Spleen (tissue), 11 donors: Measurements from ENCODE around the gene AAK1. TPM values are rescaled to one million over a fixed set of nuclear protein-coding genes. Genes with fewer than 3 reads are reported as not detected.
A peak's percentile ranks its signal among the peaks of the same experiment; 100 is the strongest.

Source experiments
- DNase-seq: peaks from one replicate; pipeline ENCODE4 v3.0.0-alpha.2; 2020
- H3K27ac ChIP-seq, 8 donors: fragments of 200-600 bp; sonication (generic) in 7 of 8; 1 replicate in 4 of 8; 2 replicates in 4 of 8; pipeline versions ENCODE4 v1.5.0 to v1.8.0; 2016 to 2021; ENCODE audit warnings: inconsistent platforms in 4 of 8, mild to moderate bottlenecking in 4 of 8, moderate library complexity in 1 of 8
- H3K27me3 ChIP-seq, 7 donors: fragments of 200-600 bp; sonication (generic) in 6 of 7; replicated peaks in 1 of 7; 1 replicate in 4 of 7; 2 replicates in 3 of 7; pipeline versions ENCODE4 v1.5.0 to v1.8.0; 2016 to 2021; ENCODE audit warnings: inconsistent platforms in 3 of 7, mild to moderate bottlenecking in 1 of 7
- H3K36me3 ChIP-seq, 6 donors: fragments of 200-600 bp; sonication (generic) in 5 of 6; 1 replicate in 4 of 6; 2 replicates in 2 of 6; pipeline versions ENCODE4 v1.5.0 to v1.8.0; 2016 to 2021; ENCODE audit warnings: inconsistent platforms in 2 of 6
- H3K4me1 ChIP-seq, 6 donors: fragments of 200-600 bp; sonication (generic) in 5 of 6; 1 replicate in 3 of 6; 2 replicates in 3 of 6; pipeline versions ENCODE4 v1.5.0 to v1.8.0; 2016 to 2021; ENCODE audit warnings: inconsistent platforms in 3 of 6
- H3K4me3 ChIP-seq, 8 donors: fragments of 200-600 bp; sonication (generic) in 7 of 8; 1 replicate in 4 of 8; 2 replicates in 4 of 8; pipeline versions ENCODE4 v1.5.0 to v1.8.0; 2016 to 2021; ENCODE audit warnings: inconsistent platforms in 4 of 8, mild to moderate bottlenecking in 4 of 8, moderate library complexity in 2 of 8
- H3K9me3 ChIP-seq, 8 donors: fragments of 200-600 bp; sonication (generic) in 7 of 8; 1 replicate in 4 of 8; 2 replicates in 4 of 8; pipeline versions ENCODE4 v1.5.0 to v1.8.0; 2016 to 2021; ENCODE audit warnings: inconsistent platforms in 4 of 8
- POLR2A ChIP-seq, 3 donors: fragments of 450-650 bp; IDR thresholded peaks; one replicate each; pipeline ENCODE4 v1.5.1; 2017; ENCODE audit warnings: antibody characterized with exemption in 3 of 3, mild to moderate bottlenecking in 1 of 3
- POLR2AphosphoS5 ChIP-seq, 3 donors: sonication (generic); formaldehyde crosslinking; IDR thresholded peaks; one replicate each; pipeline ENCODE4 v1.5.1; 2017; ENCODE audit warnings: antibody characterized with exemption in 3 of 3
- WGBS, 5 donors: extraction: QIAGEN DNeasy Blood & Tissue Kit in 3 of 5; methylation state at CpG; one replicate each; pipeline versions ENCODE4 v1.1.5 to v1.1.7; 2013 to 2018; 5-methylcytosine and 5-hydroxymethylcytosine counted together
- intact Hi-C: fragments of 100-400 bp; cut with DNase I; formaldehyde crosslinking; loops from one replicate; pipeline ENCODE4 v1.15.0; 2023; ENCODE audit warnings: low total_unique reads
- polyA plus RNA-seq, 3 donors: library from polyadenylated mRNA; stranded (reverse); fragments of 200-250 nt; gene quantifications; one replicate each; pipeline ENCODE4 v1.2.1, GENCODE V29; 2013
- total RNA-seq, 7 donors: library from RNA; depleted of rRNA in 3 of 7; stranded (reverse); fragments of >200 nt in 3 of 7; fragmentation: NEBNext Ultra II Directional in 4 of 7; extraction: Animal tissue kit (Norgen Biotek cat#: 25700) in 4 of 7; gene quantifications; one replicate each; pipeline versions ENCODE4 v1.1.0 to v1.2.1, GENCODE V29; 2016 to 2021
- TF ChIP-seq, protein P1 (sequence below), 11 experiments: fragments of 200-600 bp in 7 of 11; fragments of 450-650 bp in 4 of 11; sonication (generic) in 4 of 11; IDR thresholded peaks in 8 of 11; conservative IDR thresholded peaks in 3 of 11; 1 replicate in 7 of 11; 2 replicates in 4 of 11; pipeline versions ENCODE4 v1.4.0 to v1.8.0; 2016 to 2021; ENCODE audit warnings: antibody characterized with exemption in 11 of 11, inconsistent platforms in 4 of 11, mild to moderate bottlenecking in 1 of 11
- donor health status: healthy with polysubstance abuse.
- donor health status: DM: no; HTN: no; CAD: no; lungs with moderate emphysema.
- donor health status: DM: no; HTN: no; CAD: no.
- donor health status: Bipolar disorder and iron deficiency.
- donor health status: healthy.
- donor health status: DM: no; HTN: no; CAD: no.
- donor health status: DM: yes; HTN: yes; CAD: no.

Gene AAK1
- total and polyA plus RNA-seq, 10 donors: 8.3 to 95.1 (median 69.1) TPM

DNA sequence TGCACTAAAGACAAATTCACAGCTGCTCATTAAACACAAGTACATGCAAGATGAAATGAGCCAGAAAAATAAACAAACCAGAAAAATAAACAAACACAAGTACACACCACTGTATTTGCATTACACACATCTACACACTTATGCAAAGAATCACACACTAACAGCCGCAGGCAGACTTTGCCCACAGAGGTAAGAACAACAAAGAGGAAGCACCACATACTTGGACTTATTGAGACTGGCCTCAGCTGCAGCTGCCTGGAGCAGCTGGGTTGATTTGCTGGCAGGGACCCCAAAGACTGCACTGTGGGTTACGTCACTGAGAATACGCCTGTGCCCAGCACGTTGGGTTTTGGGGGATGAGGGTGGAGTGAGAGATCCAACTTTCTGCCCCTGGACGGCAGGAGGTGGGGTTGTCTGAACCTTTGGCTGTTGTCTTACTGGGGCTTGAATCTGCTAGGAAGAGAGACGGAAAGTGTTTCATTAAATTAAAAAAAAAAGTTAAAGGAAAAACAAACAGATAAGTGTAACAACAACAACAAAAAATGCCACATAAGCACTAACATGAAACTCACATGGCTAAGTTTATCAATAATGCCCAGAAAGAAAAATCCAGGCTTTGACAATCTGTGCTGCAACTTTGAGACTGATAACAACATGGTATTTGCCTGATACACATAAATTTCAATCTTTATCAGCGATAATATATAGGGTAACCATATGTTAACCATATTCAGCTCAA is 134.4 kb downstream of the AAK1 start:
- intact Hi-C loops: no loop called here
- Histone ChIP-seq H3K27me3 (no peaks in the 10 kb centered on the region), H3K4me1 (peaks cover 0 to 25% (median 0%) of the 10 kb centered on the region in 6 donors), H3K9me3 (peaks cover 0 to 6% (median 0%) of the 10 kb centered on the region in 8 donors), H3K36me3 (peaks cover 0 to 100% (median 67%) of the 10 kb centered on the region in 6 donors), H3K4me3 (no peak overlapping the region), H3K27ac (no peak overlapping the region)
- no peak for TF ChIP-seq POLR2A (IDR thresholded peaks at IDR 0.05)
- no peak for DNase-seq
- WGBS, 5 donors: 60 to 87% (median 71%) methylated on average over 7 of the region's 7 CpGs

DNA sequence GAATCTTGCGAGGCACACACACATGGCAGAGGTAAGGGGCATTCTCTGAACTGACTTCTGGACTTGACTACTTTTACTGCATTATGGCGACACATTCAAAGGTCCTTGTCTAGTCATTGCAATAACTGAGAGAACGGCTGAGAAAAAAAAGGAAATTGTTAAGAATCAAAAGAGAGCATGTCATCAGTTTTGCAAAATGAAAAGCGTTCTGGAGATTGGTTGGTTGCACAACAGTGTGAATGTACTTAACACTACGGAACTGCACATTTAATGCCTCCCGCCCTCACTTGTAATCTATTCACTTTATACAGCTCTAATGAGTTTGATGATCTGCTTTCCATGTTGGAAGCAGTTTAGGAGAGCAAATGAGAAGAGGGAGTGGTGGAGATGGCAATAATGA is 137.8 kb downstream of the AAK1 start:
- H3K36me3 ChIP-seq: peaks cover 0 to 94% (median 52%) of the 10 kb centered on the region in 6 donors
- H3K9me3 ChIP-seq: peaks cover 0 to 6% (median 0%) of the 10 kb centered on the region in 8 donors
- TF ChIP-seq, protein P1, sequence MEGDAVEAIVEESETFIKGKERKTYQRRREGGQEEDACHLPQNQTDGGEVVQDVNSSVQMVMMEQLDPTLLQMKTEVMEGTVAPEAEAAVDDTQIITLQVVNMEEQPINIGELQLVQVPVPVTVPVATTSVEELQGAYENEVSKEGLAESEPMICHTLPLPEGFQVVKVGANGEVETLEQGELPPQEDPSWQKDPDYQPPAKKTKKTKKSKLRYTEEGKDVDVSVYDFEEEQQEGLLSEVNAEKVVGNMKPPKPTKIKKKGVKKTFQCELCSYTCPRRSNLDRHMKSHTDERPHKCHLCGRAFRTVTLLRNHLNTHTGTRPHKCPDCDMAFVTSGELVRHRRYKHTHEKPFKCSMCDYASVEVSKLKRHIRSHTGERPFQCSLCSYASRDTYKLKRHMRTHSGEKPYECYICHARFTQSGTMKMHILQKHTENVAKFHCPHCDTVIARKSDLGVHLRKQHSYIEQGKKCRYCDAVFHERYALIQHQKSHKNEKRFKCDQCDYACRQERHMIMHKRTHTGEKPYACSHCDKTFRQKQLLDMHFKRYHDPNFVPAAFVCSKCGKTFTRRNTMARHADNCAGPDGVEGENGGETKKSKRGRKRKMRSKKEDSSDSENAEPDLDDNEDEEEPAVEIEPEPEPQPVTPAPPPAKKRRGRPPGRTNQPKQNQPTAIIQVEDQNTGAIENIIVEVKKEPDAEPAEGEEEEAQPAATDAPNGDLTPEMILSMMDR (IDR thresholded peaks at IDR 0.05 in 8 of 11, conservative IDR thresholded peaks at IDR 0.05 in 3 of 11): no peak
- no peak for TF ChIP-seq POLR2A (IDR thresholded peaks at IDR 0.05)
- TF ChIP-seq POLR2AphosphoS5 (IDR thresholded peaks at IDR 0.05): no peak
- no peaks in the 10 kb centered on the region for H3K27me3 ChIP-seq
- H3K27ac ChIP-seq: peak overlapping the region in 3 of 8 donors; percentile 29 to 59 (median 48)
- peaks cover 0 to 31% (median 2%) of the 10 kb centered on the region in 6 donors for H3K4me1 ChIP-seq
- intact Hi-C loops: no loop called here
- 50 to 80% (median 68%) methylated on average over 6 of the region's 6 CpGs for WGBS, 5 donors
- DNase-seq: no peak
- H3K4me3 ChIP-seq: no peak overlapping the region

GRCh38 chr2:69501301-69501700 is 142.2 kb downstream of the AAK1 start:
- H3K4me1 ChIP-seq: peaks cover 0 to 29% (median 9%) of the 10 kb centered on the region in 6 donors
- WGBS, 5 donors: 80 to 87% (median 84%) methylated on average over 3 of the region's 3 CpGs
- no peak overlapping the region for H3K27ac ChIP-seq
- H3K36me3 ChIP-seq: peaks cover 0 to 73% (median 25%) of the 10 kb centered on the region in 6 donors
- intact Hi-C loops: no loop called here
- no peaks in the 10 kb centered on the region for H3K27me3 ChIP-seq
- no peaks in the 10 kb centered on the region for H3K9me3 ChIP-seq
- no peak overlapping the region for H3K4me3 ChIP-seq
- DNase-seq: no peak
- TF ChIP-seq POLR2A (IDR thresholded peaks at IDR 0.05): no peak

- TF ChIP-seq POLR2A (IDR thresholded peaks at IDR 0.05): no peak
- TF ChIP-seq, protein P1 (IDR thresholded peaks at IDR 0.05 in 8 of 11, conservative IDR thresholded peaks at IDR 0.05 in 3 of 11): no peak
- no peak for TF ChIP-seq POLR2AphosphoS5 (IDR thresholded peaks at IDR 0.05)
- Histone ChIP-seq H3K27ac (no peak overlapping the region), H3K9me3 (no peaks in the 10 kb centered on the region), H3K4me1 (peaks cover 0 to 19% (median 7%) of the 10 kb centered on the region in 6 donors), H3K4me3 (no peak overlapping the region), H3K36me3 (peaks cover 0 to 73% (median 23%) of the 10 kb centered on the region in 6 donors), H3K27me3 (no peaks in the 10 kb centered on the region)
- no peak for DNase-seq
- 55 to 71% (median 61%) methylated on average over 3 of the region's 3 CpGs for WGBS, 5 donors
- intact Hi-C loops: no loop called here
These were observed 143.6 kb downstream of the AAK1 start for GRCh38 chr2:69499966-69500365.

DNA sequence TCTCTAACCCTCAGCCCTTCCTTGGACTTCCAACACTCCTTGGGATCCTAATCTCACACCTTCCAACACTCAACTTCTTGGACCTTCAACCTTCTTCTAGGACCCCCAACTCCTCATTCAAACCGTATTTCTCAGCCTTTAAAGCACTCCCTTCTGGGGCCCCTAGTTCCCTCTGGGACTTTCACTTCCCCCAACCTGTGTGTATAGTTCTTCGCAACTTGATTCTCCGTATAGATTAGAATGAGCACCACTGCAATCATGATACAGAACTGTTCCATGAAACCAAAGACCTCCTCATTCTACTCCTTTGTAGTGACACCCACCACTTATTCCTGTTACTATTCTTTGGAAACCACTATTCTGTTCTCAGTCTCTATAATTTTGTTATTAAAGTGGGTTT is 144.3 kb downstream of the AAK1 start:
- whole genome bisulfite sequencing, 5 donors: 46 to 68% (median 57%) methylated on average over 3 of the region's 3 CpGs

More for the DNA sequence above, 144.3 kb downstream of the AAK1 start:
- peaks cover 0 to 73% (median 20%) of the 10 kb centered on the region in 6 donors for H3K36me3 ChIP-seq
- no peak overlapping the region for H3K27ac ChIP-seq
- TF ChIP-seq POLR2AphosphoS5 (IDR thresholded peaks at IDR 0.05): no peak
- TF ChIP-seq, protein P1 (IDR thresholded peaks at IDR 0.05 in 8 of 11, conservative IDR thresholded peaks at IDR 0.05 in 3 of 11): no peak
- TF ChIP-seq POLR2A (IDR thresholded peaks at IDR 0.05): no peak
- DNase-seq: no peak
- no peaks in the 10 kb centered on the region for H3K27me3 ChIP-seq
- H3K4me3 ChIP-seq: no peak overlapping the region
- intact Hi-C loops: no loop called here
- no peaks in the 10 kb centered on the region for H3K9me3 ChIP-seq
- peaks cover 0 to 19% (median 7%) of the 10 kb centered on the region in 6 donors for H3K4me1 ChIP-seq
